Epidermal melanocyte (primary cell): ENCODE results near the gene GAGE10.

Experiments used
- DNase-seq: peaks from one replicate; pipeline ENCODE4 v3.0.0; 2011; ENCODE audit warnings: low spot score; ENCODE audit not compliant: insufficient read length

GAGE10 gene

GRCh38 chrX:49303346-49303745 is at the start of gene GAGE10:
GAGE10 (plus strand) TSS chrX:49303646; CDS start chrX:49304860, 1,214 bp downstream.
- no peak for DNase-seq

- DNase-seq: no peak
These were observed 48.8 kb upstream of the GAGE10 start for GRCh38 chrX:49254639-49255038.

- no peak for DNase-seq
These were observed 47.0 kb upstream of the GAGE10 start for GRCh38 chrX:49256268-49256995.

GRCh38 chrX:49257074-49257790 is 46.2 kb upstream of the GAGE10 start:
- DNase-seq: no peak

- no peak for DNase-seq
These were observed 45.3 kb upstream of the GAGE10 start for GRCh38 chrX:49257846-49258748.

GRCh38 chrX:49258749-49259124 is 44.7 kb upstream of the GAGE10 start:
- no peak for DNase-seq

- no peak for DNase-seq
These were observed 43.0 kb upstream of the GAGE10 start for GRCh38 chrX:49260221-49260985.

- no peak for DNase-seq
These were observed 40.8 kb upstream of the GAGE10 start for GRCh38 chrX:49262603-49263002.

- DNase-seq: no peak
These were observed 39.8 kb upstream of the GAGE10 start for GRCh38 chrX:49263631-49264030.

- no peak for DNase-seq
These were observed 39.0 kb upstream of the GAGE10 start, which contains the start of gene FOXP3 for GRCh38 chrX:49264460-49264859. FOXP3 (minus strand) TSS chrX:49264710; CDS start chrX:49258505, 6,205 bp downstream.

- DNase-seq: no peak
These were observed 36.7 kb upstream of the GAGE10 start for GRCh38 chrX:49266523-49267445.

GRCh38 chrX:49268702-49269009 is 34.8 kb upstream of the GAGE10 start:
- no peak for DNase-seq

GRCh38 chrX:49269010-49269766 is 34.3 kb upstream of the GAGE10 start:
- DNase-seq: peak; percentile 87

GRCh38 chrX:49269767-49270248 is 33.6 kb upstream of the GAGE10 start, which contains the start of gene PPP1R3F:
PPP1R3F (plus strand) TSS chrX:49269793; CDS start chrX:49269870, 77 bp downstream.
- DNase-seq: no peak

- no peak for DNase-seq
These were observed 33.1 kb upstream of the GAGE10 start for GRCh38 chrX:49270249-49270921.

- DNase-seq: no peak
These were observed 32.1 kb upstream of the GAGE10 start for GRCh38 chrX:49271341-49271740.

- DNase-seq: no peak
These were observed 31.0 kb upstream of the GAGE10 start for GRCh38 chrX:49272421-49272820.

- DNase-seq: no peak
These were observed 30.2 kb upstream of the GAGE10 start for GRCh38 chrX:49273181-49273727.
